Measurements from ENCODE around the gene SSH3.
A peak's percentile ranks its signal among the peaks of the same experiment; 100 is the strongest.

The SSH3 gene

GRCh38 chr11:67332081-67332691, 28.9 kb downstream of the SSH3 start:
- TF ChIP-seq GATA1 (IDR thresholded peaks at IDR 0.05; ENCODE audit: low read depth, low read length) (no peak), POLR2A (IDR thresholded peaks at IDR 0.05; ENCODE audit: low read length) (no peak)
- DNase-seq = no peak

GRCh38 chr11:67337257-67337656, 33.9 kb downstream of the SSH3 start:
- no peak for DNase-seq
- TF ChIP-seq GATA1 (IDR thresholded peaks at IDR 0.05; ENCODE audit: low read depth, low read length) = no peak
- TF ChIP-seq POLR2A (IDR thresholded peaks at IDR 0.05; ENCODE audit: low read length) = no peak

- TF ChIP-seq POLR2A (IDR thresholded peaks at IDR 0.05; ENCODE audit: low read length) (no peak), GATA1 (IDR thresholded peaks at IDR 0.05; ENCODE audit: low read depth, low read length) (no peak)
- DNase-seq = no peak
Measured at GRCh38 chr11:67344264-67344663, 40.9 kb downstream of the SSH3 start.

GRCh38 chr11:67345247-67345919, 42.1 kb downstream of the SSH3 start:
- DNase-seq = no peak
- TF ChIP-seq GATA1 (IDR thresholded peaks at IDR 0.05; ENCODE audit: low read depth, low read length) = no peak
- no peak for TF ChIP-seq POLR2A (IDR thresholded peaks at IDR 0.05; ENCODE audit: low read length)

- peak; percentile 27 to 28 for DNase-seq
- TF ChIP-seq GATA1 (IDR thresholded peaks at IDR 0.05; ENCODE audit: low read depth, low read length) (no peak), POLR2A (IDR thresholded peaks at IDR 0.05; ENCODE audit: low read length) (no peak)
Measured at GRCh38 chr11:67345920-67346819, 42.8 kb downstream of the SSH3 start.

- TF ChIP-seq GATA1 (IDR thresholded peaks at IDR 0.05; ENCODE audit: low read depth, low read length) = no peak
- no peak for TF ChIP-seq POLR2A (IDR thresholded peaks at IDR 0.05; ENCODE audit: low read length)
- peak; percentile 40 to 87 for DNase-seq
Measured at GRCh38 chr11:67347964-67348749, 44.8 kb downstream of the SSH3 start.

- TF ChIP-seq GATA1 (IDR thresholded peaks at IDR 0.05; ENCODE audit: low read depth, low read length) (no peak), POLR2A (IDR thresholded peaks at IDR 0.05; ENCODE audit: low read length) (no peak)
- no peak for DNase-seq
Measured at GRCh38 chr11:67349036-67349435, 45.7 kb downstream of the SSH3 start.

- DNase-seq = no peak
- TF ChIP-seq GATA1 (IDR thresholded peaks at IDR 0.05; ENCODE audit: low read depth, low read length) = no peak
- TF ChIP-seq POLR2A (IDR thresholded peaks at IDR 0.05; ENCODE audit: low read length) = no peak
Measured at GRCh38 chr11:67349457-67349856, 46.1 kb downstream of the SSH3 start.

- no peak for DNase-seq
- TF ChIP-seq GATA1 (IDR thresholded peaks at IDR 0.05; ENCODE audit: low read depth, low read length) (no peak), POLR2A (IDR thresholded peaks at IDR 0.05; ENCODE audit: low read length) (no peak)
Measured at GRCh38 chr11:67349928-67350465, 46.7 kb downstream of the SSH3 start.

GRCh38 chr11:67351275-67352005, 48.1 kb downstream of the SSH3 start:
- TF ChIP-seq POLR2A (IDR thresholded peaks at IDR 0.05; ENCODE audit: low read length) (no peak), GATA1 (IDR thresholded peaks at IDR 0.05; ENCODE audit: low read depth, low read length) (no peak)
- peak; percentile 81 to 92 for DNase-seq

GRCh38 chr11:67352546-67353316, 49.4 kb downstream of the SSH3 start:
- no peak for TF ChIP-seq POLR2A (IDR thresholded peaks at IDR 0.05; ENCODE audit: low read length)
- DNase-seq = peak; percentile 61 to 78
